Neural cell (in vitro differentiated cells): ENCODE data around the gene SIAE.

ENCODE experiments used
- EP300 ChIP-seq: fragments of 450-650 bp; conservative IDR thresholded peaks from 2 replicates; pipeline ENCODE4 v1.6.1; 2014; ENCODE audit warnings: antibody characterized with exemption, mild to moderate bottlenecking, moderate library complexity; ENCODE audit not compliant: poor library complexity, severe bottlenecking
- EZH2 ChIP-seq: fragments of 200-600, 300-800 bp; shearing (Covaris generic), sonication (generic); IDR thresholded peaks from 2 replicates; pipeline ENCODE4 v1.6.1; 2014; ENCODE audit warnings: antibody characterized with exemption, low read length, borderline replicate concordance, mild to moderate bottlenecking; ENCODE audit not compliant: insufficient read depth, poor library complexity, severe bottlenecking
- MXI1 ChIP-seq: fragments of 450-650 bp; conservative IDR thresholded peaks from 2 replicates; pipeline ENCODE4 v1.6.1; 2014; ENCODE audit warnings: antibody characterized with exemption, mild to moderate bottlenecking; ENCODE audit not compliant: poor library complexity, severe bottlenecking
- POLR2AphosphoS5 ChIP-seq: IDR thresholded peaks from 2 replicates; pipeline ENCODE4 v1.6.1; 2012
- RAD21 ChIP-seq: fragments of 450-650 bp; conservative IDR thresholded peaks from 2 replicates; pipeline ENCODE4 v1.6.1; 2014; ENCODE audit warnings: antibody characterized with exemption, mild to moderate bottlenecking, moderate library complexity
- SMC3 ChIP-seq: fragments of 450-650 bp; conservative IDR thresholded peaks from 2 replicates; pipeline ENCODE4 v1.6.1; 2014; ENCODE audit warnings: antibody characterized with exemption, mild to moderate bottlenecking, moderate library complexity; ENCODE audit not compliant: poor library complexity
- TAF1 ChIP-seq: IDR thresholded peaks from 2 replicates; pipeline ENCODE4 v1.6.1; 2012; ENCODE audit warnings: low read depth
- TF ChIP-seq, protein P1 (sequence below): fragments of 450-650 bp; IDR thresholded peaks from 2 replicates; pipeline ENCODE4 v1.5.1; 2014; ENCODE audit warnings: antibody characterized with exemption, mild to moderate bottlenecking, moderate library complexity; ENCODE audit not compliant: poor library complexity, severe bottlenecking
- TF ChIP-seq, protein P2 (sequence below): IDR thresholded peaks from 2 replicates; pipeline ENCODE4 v1.6.1; 2012; ENCODE audit warnings: borderline replicate concordance

- TF ChIP-seq POLR2AphosphoS5 (no peak), TAF1 (no peak), EZH2 (no peak), MXI1 (no peak), SMC3 (no peak), RAD21 (no peak), EP300 (no peak)
- TF ChIP-seq, protein P1, sequence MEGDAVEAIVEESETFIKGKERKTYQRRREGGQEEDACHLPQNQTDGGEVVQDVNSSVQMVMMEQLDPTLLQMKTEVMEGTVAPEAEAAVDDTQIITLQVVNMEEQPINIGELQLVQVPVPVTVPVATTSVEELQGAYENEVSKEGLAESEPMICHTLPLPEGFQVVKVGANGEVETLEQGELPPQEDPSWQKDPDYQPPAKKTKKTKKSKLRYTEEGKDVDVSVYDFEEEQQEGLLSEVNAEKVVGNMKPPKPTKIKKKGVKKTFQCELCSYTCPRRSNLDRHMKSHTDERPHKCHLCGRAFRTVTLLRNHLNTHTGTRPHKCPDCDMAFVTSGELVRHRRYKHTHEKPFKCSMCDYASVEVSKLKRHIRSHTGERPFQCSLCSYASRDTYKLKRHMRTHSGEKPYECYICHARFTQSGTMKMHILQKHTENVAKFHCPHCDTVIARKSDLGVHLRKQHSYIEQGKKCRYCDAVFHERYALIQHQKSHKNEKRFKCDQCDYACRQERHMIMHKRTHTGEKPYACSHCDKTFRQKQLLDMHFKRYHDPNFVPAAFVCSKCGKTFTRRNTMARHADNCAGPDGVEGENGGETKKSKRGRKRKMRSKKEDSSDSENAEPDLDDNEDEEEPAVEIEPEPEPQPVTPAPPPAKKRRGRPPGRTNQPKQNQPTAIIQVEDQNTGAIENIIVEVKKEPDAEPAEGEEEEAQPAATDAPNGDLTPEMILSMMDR, result no peak
- TF ChIP-seq, protein P2, sequence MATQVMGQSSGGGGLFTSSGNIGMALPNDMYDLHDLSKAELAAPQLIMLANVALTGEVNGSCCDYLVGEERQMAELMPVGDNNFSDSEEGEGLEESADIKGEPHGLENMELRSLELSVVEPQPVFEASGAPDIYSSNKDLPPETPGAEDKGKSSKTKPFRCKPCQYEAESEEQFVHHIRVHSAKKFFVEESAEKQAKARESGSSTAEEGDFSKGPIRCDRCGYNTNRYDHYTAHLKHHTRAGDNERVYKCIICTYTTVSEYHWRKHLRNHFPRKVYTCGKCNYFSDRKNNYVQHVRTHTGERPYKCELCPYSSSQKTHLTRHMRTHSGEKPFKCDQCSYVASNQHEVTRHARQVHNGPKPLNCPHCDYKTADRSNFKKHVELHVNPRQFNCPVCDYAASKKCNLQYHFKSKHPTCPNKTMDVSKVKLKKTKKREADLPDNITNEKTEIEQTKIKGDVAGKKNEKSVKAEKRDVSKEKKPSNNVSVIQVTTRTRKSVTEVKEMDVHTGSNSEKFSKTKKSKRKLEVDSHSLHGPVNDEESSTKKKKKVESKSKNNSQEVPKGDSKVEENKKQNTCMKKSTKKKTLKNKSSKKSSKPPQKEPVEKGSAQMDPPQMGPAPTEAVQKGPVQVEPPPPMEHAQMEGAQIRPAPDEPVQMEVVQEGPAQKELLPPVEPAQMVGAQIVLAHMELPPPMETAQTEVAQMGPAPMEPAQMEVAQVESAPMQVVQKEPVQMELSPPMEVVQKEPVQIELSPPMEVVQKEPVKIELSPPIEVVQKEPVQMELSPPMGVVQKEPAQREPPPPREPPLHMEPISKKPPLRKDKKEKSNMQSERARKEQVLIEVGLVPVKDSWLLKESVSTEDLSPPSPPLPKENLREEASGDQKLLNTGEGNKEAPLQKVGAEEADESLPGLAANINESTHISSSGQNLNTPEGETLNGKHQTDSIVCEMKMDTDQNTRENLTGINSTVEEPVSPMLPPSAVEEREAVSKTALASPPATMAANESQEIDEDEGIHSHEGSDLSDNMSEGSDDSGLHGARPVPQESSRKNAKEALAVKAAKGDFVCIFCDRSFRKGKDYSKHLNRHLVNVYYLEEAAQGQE, result no peak
Measured at GRCh38 chr11:124618863-124619262, 54.7 kb downstream of the SIAE start.
